Gastroesophageal sphincter (tissue), 3 donors: ENCODE data around the gene SNAP29.

ENCODE experiments used
- EP300 ChIP-seq: sonication (generic); formaldehyde crosslinking; IDR thresholded peaks from one replicate; pipeline ENCODE4 v1.6.1; 2017; ENCODE audit warnings: antibody characterized with exemption, mild to moderate bottlenecking
- POLR2A ChIP-seq, 2 donors: fragments of 450-650 bp; IDR thresholded peaks; one replicate each; pipeline ENCODE4 v1.6.1; 2017; ENCODE audit warnings: antibody characterized with exemption in 2 of 2, mild to moderate bottlenecking in 2 of 2, moderate library complexity in 1 of 2
- POLR2AphosphoS5 ChIP-seq: sonication (generic); formaldehyde crosslinking; IDR thresholded peaks from one replicate; pipeline ENCODE4 v1.6.1; 2017; ENCODE audit warnings: antibody characterized with exemption
- TF ChIP-seq, protein P1 (sequence below), 4 experiments: fragments of 200-600 bp in 2 of 4; fragments of 450-650 bp in 2 of 4; sonication (generic) in 1 of 4; IDR thresholded peaks; one replicate each; pipeline ENCODE4 v1.5.1; 2017 to 2019; ENCODE audit warnings: antibody characterized with exemption in 4 of 4, mild to moderate bottlenecking in 2 of 4, moderate library complexity in 2 of 4

DNA sequence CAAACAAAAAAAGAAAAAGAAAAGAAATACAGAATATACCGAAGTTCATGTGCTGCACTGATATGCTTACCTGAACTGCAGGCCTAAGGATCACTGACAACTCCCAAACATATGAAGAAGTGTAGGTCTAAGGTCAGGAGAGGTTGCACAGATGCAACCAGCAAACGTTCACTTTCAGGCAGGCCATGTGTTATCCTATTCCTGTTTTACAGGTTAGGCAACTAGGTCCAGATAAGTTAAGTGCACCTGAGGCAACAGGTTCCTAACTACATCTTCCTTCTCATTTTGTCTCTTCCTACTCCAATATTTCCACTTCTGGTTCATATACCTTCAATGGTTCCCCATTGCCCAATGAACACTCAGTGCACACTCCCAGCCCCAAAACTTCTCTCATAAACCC, 15.3 kb upstream of the SNAP29 start:
- TF ChIP-seq, protein P1, sequence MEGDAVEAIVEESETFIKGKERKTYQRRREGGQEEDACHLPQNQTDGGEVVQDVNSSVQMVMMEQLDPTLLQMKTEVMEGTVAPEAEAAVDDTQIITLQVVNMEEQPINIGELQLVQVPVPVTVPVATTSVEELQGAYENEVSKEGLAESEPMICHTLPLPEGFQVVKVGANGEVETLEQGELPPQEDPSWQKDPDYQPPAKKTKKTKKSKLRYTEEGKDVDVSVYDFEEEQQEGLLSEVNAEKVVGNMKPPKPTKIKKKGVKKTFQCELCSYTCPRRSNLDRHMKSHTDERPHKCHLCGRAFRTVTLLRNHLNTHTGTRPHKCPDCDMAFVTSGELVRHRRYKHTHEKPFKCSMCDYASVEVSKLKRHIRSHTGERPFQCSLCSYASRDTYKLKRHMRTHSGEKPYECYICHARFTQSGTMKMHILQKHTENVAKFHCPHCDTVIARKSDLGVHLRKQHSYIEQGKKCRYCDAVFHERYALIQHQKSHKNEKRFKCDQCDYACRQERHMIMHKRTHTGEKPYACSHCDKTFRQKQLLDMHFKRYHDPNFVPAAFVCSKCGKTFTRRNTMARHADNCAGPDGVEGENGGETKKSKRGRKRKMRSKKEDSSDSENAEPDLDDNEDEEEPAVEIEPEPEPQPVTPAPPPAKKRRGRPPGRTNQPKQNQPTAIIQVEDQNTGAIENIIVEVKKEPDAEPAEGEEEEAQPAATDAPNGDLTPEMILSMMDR (IDR thresholded peaks at IDR 0.05), result no peak
- TF ChIP-seq POLR2A (IDR thresholded peaks at IDR 0.05), result no peak
- TF ChIP-seq POLR2AphosphoS5, result no peak
- TF ChIP-seq EP300, result no peak
